Spleen (tissue), 7 donors: ENCODE measurements around the gene FLCN.

Experiments
- POLR2AphosphoS5 ChIP-seq, 3 donors: sonication (generic); formaldehyde crosslinking; IDR thresholded peaks; one replicate each; pipeline ENCODE4 v1.5.1; 2017; ENCODE audit warnings: antibody characterized with exemption in 3 of 3
- TF ChIP-seq, protein P1 (sequence below), 11 experiments: fragments of 200-600 bp in 7 of 11; fragments of 450-650 bp in 4 of 11; sonication (generic) in 4 of 11; IDR thresholded peaks in 8 of 11; conservative IDR thresholded peaks in 3 of 11; 1 replicate in 7 of 11; 2 replicates in 4 of 11; pipeline versions ENCODE4 v1.4.0 to v1.8.0; 2016 to 2021; ENCODE audit warnings: antibody characterized with exemption in 11 of 11, inconsistent platforms in 4 of 11, mild to moderate bottlenecking in 1 of 11
- donor health status: DM: no; HTN: no; CAD: no; lungs with moderate emphysema.
- donor health status: DM: no; HTN: no; CAD: no.
- donor health status: DM: no; HTN: no; CAD: no.

DNA sequence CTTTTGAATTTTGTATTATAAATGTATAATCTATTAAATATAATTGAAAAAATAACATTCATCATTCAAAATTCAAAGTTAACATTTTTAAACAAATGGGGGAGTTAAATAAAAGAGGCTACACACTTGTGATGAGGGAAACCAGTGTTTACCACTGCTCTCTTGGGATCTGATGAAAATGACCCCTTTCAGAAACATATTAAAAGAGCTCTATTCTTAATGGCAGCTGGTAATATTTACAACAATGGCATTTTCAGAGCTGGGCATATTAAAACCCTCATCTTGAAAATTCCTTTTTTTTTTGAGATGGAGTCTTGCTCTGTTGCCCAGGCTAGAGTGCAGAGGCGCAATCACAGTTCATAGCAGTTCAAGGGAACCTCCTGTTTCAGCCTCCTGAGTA is 19.3 kb upstream of the FLCN start:
- TF ChIP-seq, protein P1, sequence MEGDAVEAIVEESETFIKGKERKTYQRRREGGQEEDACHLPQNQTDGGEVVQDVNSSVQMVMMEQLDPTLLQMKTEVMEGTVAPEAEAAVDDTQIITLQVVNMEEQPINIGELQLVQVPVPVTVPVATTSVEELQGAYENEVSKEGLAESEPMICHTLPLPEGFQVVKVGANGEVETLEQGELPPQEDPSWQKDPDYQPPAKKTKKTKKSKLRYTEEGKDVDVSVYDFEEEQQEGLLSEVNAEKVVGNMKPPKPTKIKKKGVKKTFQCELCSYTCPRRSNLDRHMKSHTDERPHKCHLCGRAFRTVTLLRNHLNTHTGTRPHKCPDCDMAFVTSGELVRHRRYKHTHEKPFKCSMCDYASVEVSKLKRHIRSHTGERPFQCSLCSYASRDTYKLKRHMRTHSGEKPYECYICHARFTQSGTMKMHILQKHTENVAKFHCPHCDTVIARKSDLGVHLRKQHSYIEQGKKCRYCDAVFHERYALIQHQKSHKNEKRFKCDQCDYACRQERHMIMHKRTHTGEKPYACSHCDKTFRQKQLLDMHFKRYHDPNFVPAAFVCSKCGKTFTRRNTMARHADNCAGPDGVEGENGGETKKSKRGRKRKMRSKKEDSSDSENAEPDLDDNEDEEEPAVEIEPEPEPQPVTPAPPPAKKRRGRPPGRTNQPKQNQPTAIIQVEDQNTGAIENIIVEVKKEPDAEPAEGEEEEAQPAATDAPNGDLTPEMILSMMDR (IDR thresholded peaks at IDR 0.05 in 8 of 11, conservative IDR thresholded peaks at IDR 0.05 in 3 of 11): no peak
- no peak for TF ChIP-seq POLR2AphosphoS5 (IDR thresholded peaks at IDR 0.05)
